ENCODE results near the gene DCHS1.

DNA sequence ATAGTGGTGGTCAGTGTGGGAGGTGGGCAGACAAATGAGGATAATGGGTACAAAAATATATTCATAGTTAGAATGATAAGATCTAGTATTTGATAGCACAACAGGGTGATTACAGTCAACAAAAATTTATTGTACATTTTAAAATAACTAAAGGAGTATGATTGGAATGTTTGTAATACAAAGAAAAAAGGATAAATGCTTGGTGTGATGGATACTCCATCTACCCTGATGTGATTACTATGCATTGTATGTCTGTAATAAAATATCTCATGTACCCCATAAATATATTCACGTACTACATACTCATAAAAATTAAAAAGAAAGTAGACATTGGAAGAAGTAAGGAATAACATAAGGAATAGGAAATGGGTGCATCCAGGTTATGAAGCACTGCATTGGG, 67.6 kb downstream of the DCHS1 start:
- TF ChIP-seq POLR2A (IDR thresholded peaks at IDR 0.05), result no peak
- TF ChIP-seq, protein P1, sequence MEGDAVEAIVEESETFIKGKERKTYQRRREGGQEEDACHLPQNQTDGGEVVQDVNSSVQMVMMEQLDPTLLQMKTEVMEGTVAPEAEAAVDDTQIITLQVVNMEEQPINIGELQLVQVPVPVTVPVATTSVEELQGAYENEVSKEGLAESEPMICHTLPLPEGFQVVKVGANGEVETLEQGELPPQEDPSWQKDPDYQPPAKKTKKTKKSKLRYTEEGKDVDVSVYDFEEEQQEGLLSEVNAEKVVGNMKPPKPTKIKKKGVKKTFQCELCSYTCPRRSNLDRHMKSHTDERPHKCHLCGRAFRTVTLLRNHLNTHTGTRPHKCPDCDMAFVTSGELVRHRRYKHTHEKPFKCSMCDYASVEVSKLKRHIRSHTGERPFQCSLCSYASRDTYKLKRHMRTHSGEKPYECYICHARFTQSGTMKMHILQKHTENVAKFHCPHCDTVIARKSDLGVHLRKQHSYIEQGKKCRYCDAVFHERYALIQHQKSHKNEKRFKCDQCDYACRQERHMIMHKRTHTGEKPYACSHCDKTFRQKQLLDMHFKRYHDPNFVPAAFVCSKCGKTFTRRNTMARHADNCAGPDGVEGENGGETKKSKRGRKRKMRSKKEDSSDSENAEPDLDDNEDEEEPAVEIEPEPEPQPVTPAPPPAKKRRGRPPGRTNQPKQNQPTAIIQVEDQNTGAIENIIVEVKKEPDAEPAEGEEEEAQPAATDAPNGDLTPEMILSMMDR (IDR thresholded peaks at IDR 0.05), result no peak

Data from ovary (tissue), 3 donors.